Measurements from ENCODE around the gene SLC7A14. TPM values are rescaled to one million over a fixed set of nuclear protein-coding genes. Genes with fewer than 3 reads are reported as not detected.
A peak's percentile ranks its signal among the peaks of the same experiment; 100 is the strongest.

The SLC7A14 gene
- total and polyA plus RNA-seq, 2 of the 4 experiments (the other 2 are of a cell fraction), result 2.7 to 6.8 TPM

DNA sequence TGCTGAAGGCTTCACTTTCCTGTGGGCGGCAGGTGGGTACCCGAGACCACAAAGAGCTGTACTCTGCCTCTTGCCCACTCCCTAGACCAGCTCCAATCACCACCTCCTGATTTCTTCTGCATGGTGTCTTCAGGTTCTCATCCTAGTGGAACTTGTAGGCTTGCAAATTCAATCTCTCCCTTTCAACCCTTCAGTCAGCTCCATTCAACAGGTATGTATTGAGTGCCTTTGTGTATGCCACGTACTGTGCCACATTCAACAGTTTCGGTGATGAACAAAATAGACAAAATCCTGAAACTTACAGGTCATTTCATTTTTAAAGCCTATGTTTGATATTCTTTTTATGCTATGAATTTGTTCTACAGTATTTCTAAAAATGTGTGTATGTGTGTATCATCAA is 172.6 kb downstream of the SLC7A14 start (continued):
- no peak for TF ChIP-seq MXI1 (IDR thresholded peaks at IDR 0.05; ENCODE audit: borderline replicate concordance, low read depth, low read length)
- no peak for TF ChIP-seq SMC3 (IDR thresholded peaks at IDR 0.05; ENCODE audit: low read depth, low read length)
- TF ChIP-seq RCOR1 (IDR thresholded peaks at IDR 0.05; ENCODE audit: insufficient replicate concordance, low read length), result no peak
- no peak for TF ChIP-seq MAZ (IDR thresholded peaks at IDR 0.05; ENCODE audit: borderline replicate concordance, low read depth, low read length)

DNA sequence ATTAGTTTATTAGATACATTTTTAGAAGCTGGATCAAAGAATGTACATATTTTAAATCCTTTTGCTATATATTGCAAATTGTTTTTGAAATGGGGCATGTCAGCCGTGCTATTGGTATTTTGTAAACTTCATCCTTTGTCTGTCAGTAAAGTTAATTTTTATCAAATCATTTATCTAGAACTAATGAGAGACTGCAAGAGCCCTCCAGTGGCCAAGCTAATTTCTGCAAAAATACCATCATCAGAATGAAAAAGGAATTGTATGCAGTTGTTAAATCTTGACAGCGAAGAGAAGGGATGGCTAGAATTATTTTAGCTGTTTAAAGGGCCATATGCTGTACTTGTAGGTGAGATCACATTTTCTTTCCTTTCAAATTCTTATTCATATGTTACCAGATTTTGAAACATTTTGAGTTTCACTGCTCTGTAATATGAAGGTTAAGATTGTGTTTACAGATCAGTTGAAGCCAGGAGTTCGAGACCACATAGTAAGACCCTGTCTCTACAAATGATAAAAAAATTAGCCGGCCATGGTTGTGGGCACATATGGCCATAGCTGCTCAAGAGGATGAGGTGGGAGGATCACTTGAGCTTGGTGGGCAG is 175.3 kb downstream of the SLC7A14 start:
- Histone ChIP-seq H2BK5ac (ENCODE audit: low read depth, low read length, poor library complexity, severe bottlenecking) (no peak overlapping the region), H3K23ac (ENCODE audit: low read depth, low read length) (no peak overlapping the region), H2AK5ac (ENCODE audit: low read depth, low read length) (peak overlapping the region; percentile 44; the same call in 1 of the 2 replicates), H3K27ac (ENCODE audit: insufficient read depth, low read length) (no peak overlapping the region), H3K4me1 (ENCODE audit: control insufficient read depth, insufficient read depth, low read length) (peaks cover 2% of the 10 kb centered on the region), H3K56ac (ENCODE audit: extremely low read depth, insufficient read depth, low read length) (no peak overlapping the region), H4K91ac (ENCODE audit: insufficient read depth, low read depth, low read length) (no peak overlapping the region), H4K20me1 (ENCODE audit: insufficient read depth, low read length) (no peaks in the 10 kb centered on the region), H2BK120ac (ENCODE audit: low read depth, low read length) (no peak overlapping the region), H3K27me3 (ENCODE audit: control insufficient read depth, insufficient read depth, low read length) (no peaks in the 10 kb centered on the region), H3K9ac (ENCODE audit: low read depth, low read length) (no peak overlapping the region), H4K5ac (ENCODE audit: low read depth, low read length) (no peak overlapping the region), H3K9me1 (ENCODE audit: insufficient read depth, low read length) (no peaks in the 10 kb centered on the region), H3K14ac (replicated peaks; ENCODE audit: low read depth, low read length) (no peak overlapping the region), H3K36me3 (ENCODE audit: control insufficient read depth, insufficient read depth, low read length) (no peaks in the 10 kb centered on the region), H3K9me3 (ENCODE audit: control insufficient read depth, insufficient read depth, low read length) (no peaks in the 10 kb centered on the region), H3K4me3 (ENCODE audit: insufficient read depth, low read depth, low read length) (no peak overlapping the region), H3K79me1 (ENCODE audit: low read depth in 1 of 2, low read length in 2 of 2) (no peaks in the 10 kb centered on the region), H2AFZ (replicated peaks; ENCODE audit: low read length, poor library complexity) (no peak overlapping the region), H3K4me2 (ENCODE audit: low read depth, low read length) (no peak overlapping the region), H2AK9ac (replicated peaks; ENCODE audit: low read depth, low read length, poor library complexity) (no peak overlapping the region), H3K4ac (ENCODE audit: low read depth, low read length) (no peak overlapping the region), H4K8ac (ENCODE audit: low read depth in 2 of 2, low read length in 2 of 2) (no peak overlapping the region), H2BK15ac (ENCODE audit: low read depth, low read length) (no peak overlapping the region), H3K18ac (ENCODE audit: low read depth, low read length) (no peak overlapping the region), H2BK20ac (ENCODE audit: low read depth, low read length) (no peak overlapping the region)
- TF ChIP-seq RAD21 (IDR thresholded peaks at IDR 0.05; ENCODE audit: low read length) (peak; percentile 53), SMC3 (IDR thresholded peaks at IDR 0.05; ENCODE audit: low read depth, low read length) (peak; percentile 58), RCOR1 (IDR thresholded peaks at IDR 0.05; ENCODE audit: insufficient replicate concordance, low read length) (no peak)
- TF ChIP-seq, protein P1, sequence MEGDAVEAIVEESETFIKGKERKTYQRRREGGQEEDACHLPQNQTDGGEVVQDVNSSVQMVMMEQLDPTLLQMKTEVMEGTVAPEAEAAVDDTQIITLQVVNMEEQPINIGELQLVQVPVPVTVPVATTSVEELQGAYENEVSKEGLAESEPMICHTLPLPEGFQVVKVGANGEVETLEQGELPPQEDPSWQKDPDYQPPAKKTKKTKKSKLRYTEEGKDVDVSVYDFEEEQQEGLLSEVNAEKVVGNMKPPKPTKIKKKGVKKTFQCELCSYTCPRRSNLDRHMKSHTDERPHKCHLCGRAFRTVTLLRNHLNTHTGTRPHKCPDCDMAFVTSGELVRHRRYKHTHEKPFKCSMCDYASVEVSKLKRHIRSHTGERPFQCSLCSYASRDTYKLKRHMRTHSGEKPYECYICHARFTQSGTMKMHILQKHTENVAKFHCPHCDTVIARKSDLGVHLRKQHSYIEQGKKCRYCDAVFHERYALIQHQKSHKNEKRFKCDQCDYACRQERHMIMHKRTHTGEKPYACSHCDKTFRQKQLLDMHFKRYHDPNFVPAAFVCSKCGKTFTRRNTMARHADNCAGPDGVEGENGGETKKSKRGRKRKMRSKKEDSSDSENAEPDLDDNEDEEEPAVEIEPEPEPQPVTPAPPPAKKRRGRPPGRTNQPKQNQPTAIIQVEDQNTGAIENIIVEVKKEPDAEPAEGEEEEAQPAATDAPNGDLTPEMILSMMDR (conservative IDR thresholded peaks at IDR 0.05; ENCODE audit: low read depth, low read length), result peak; percentile 63
- BruUV-seq (replicated peaks), result no TSS peak
- ATAC-seq (ENCODE audit: low read depth) (no peak), DNase-seq (no peak)
- CTCF ChIA-PET, result interaction anchor here (0.6 to 5.2 kb wide), 9 partner anchors 11 to 443 kb away, joined by 3 to 101 read pairs (median 3); partner anchors contain the start of gene SKIL
- intact Hi-C loops (cut with micrococcal nuclease), result loop anchor here (1.0 to 5.0 kb wide), 3 partner anchors 100 to 497 kb away; partner anchors contain the start of gene EIF5A2
- dilution Hi-C loops (cut with HindIII; ENCODE audit: low sequenced_read_pairs, unreplicated experiment), result no loop called here
- in situ Hi-C loops (cut with MboI; ENCODE audit: low sequenced_read_pairs), result no loop called here
- POLR2A ChIA-PET (ENCODE audit: unreplicated experiment), result no interaction called here
- WGBS, 2 experiments (ENCODE audit: extremely low coverage in 2 of 2, insufficient read length in 1 of 2), result 86% methylated on average over 1 of the region's 4 CpGs; no CpG with 5 or more reads in 1 of the 2 experiments

All from IMR-90 (cell line).